ENCODE results near the gene NF1.

Gene NF1

DNA sequence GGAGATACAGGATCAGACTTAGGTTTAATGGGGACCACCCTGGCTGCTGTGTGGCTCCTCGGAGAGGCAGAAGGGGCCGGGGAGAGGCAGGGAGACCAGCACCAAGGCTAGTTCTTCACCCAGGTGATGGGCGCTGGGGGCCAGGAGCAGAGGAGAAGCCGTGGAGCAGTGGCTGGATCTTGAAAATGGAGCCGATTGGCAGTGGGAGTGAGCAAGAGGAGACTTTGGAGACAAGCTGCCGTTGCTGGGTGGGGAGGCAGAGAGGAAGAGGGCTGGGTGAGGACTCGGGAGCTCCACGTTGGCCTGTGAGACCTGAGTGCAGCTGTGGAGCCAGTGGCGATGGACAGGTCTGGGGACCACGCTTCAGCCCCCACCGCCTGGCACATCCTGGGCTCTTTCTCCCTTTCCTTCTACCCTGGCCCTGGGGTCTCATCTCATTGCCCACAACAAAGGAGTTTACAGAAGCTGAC, 305.7 kb downstream of the NF1 start:
- Histone ChIP-seq H3K4me3 (ENCODE audit: control insufficient read depth in 1 of 7, extremely low read depth in 1 of 7, insufficient read depth in 4 of 7, low read depth in 2 of 7, low read length in 6 of 7) (no peak overlapping the region), H3K9me3 (ENCODE audit: control extremely low read depth in 1 of 5, control insufficient read depth in 4 of 5, insufficient read depth in 2 of 5, low read depth in 1 of 5, low read length in 4 of 5) (no peaks in the 10 kb centered on the region), H3K27me3 (replicated peaks in 2 of 5; ENCODE audit: control insufficient read depth in 4 of 5, insufficient read depth in 5 of 5, low read length in 4 of 5) (peaks cover 0 to 2% (median 0%) of the 10 kb centered on the region in 5 experiments), H3K36me3 (ENCODE audit: control insufficient read depth in 4 of 4, insufficient read depth in 4 of 4, low read length in 3 of 4) (no peaks in the 10 kb centered on the region), H3K4me1 (ENCODE audit: control extremely low read depth in 1 of 4, control insufficient read depth in 4 of 4, insufficient read depth in 4 of 4, low read length in 3 of 4) (peaks cover 0 to 7% (median 3%) of the 10 kb centered on the region in 4 experiments), H3K27ac (ENCODE audit: insufficient read depth in 1 of 2, low read depth in 1 of 2, low read length in 2 of 2, poor library complexity in 1 of 2, severe bottlenecking in 2 of 2) (no peak overlapping the region)
- DNase-seq: no peak
- ChIA-PET POLR2A (no interaction called here), CTCF (interaction anchor here (1.1 kb wide), 1 partner anchor 120 kb away, joined by 3 read pairs; no protein-coding TSS in a partner anchor)
- 84% methylated on average over 11 of the region's 11 CpGs for WGBS (ENCODE audit: insufficient coverage)

DNA sequence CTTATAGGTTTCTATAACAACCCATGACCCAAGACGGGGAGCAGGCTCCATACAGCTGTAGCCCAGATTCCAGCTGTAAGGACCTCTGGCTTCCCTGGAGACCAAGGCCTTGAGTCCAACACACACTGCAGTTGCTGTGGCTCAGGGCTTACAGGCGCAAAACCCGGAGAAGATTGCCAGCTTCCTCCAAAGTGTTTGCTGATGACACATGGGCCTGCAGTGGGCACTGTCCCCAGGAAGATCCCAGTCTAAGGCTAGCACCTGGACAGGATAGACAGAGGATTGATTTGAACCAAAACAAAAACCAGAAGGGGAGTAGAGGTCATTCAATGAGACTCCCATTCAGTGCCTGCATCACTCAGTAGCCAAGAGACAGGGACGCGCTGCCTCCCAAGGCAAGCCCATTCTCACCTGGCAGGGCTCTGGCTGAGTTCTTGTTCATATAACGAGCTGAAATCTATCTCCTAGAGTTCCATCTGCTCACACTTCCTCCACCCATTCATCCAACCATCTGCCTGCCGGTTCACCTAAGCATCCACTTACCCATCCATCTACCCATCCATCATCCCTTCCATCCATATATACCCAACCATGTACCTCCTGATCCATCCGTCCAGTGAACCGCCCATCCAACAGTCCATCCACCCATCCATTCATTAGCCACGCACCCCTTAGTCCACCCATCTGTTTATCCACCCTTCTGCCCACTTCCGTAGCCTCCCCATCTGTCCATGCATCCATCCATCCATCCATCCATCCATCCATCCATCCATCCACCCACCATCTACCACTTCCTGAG, 306.9 kb downstream of the NF1 start:
- no peaks in the 10 kb centered on the region for H3K27me3 ChIP-seq (replicated peaks in 2 of 5; ENCODE audit: control insufficient read depth in 4 of 5, insufficient read depth in 5 of 5, low read length in 4 of 5)
- no peak overlapping the region for H3K27ac ChIP-seq (ENCODE audit: insufficient read depth in 1 of 2, low read depth in 1 of 2, low read length in 2 of 2, poor library complexity in 1 of 2, severe bottlenecking in 2 of 2)
- ChIA-PET POLR2A (interaction anchor here (0.6 kb wide), 2 partner anchors 181 to 467 kb away, joined by 3 read pairs; no protein-coding TSS in a partner anchor), CTCF (interaction anchor here (0.8 to 1.5 kb wide), 4 partner anchors 12 to 119 kb away, joined by 3 to 4 read pairs (median 3); no protein-coding TSS in a partner anchor)
- no peak for DNase-seq
- H3K36me3 ChIP-seq (ENCODE audit: control insufficient read depth in 4 of 4, insufficient read depth in 4 of 4, low read length in 3 of 4): no peaks in the 10 kb centered on the region
- 98% methylated on average over 11 of the region's 11 CpGs for WGBS (ENCODE audit: insufficient coverage)
- no peak overlapping the region for H3K4me3 ChIP-seq (ENCODE audit: control insufficient read depth in 1 of 7, extremely low read depth in 1 of 7, insufficient read depth in 4 of 7, low read depth in 2 of 7, low read length in 6 of 7)
- peaks cover 0 to 7% (median 3%) of the 10 kb centered on the region in 4 experiments for H3K4me1 ChIP-seq (ENCODE audit: control extremely low read depth in 1 of 4, control insufficient read depth in 4 of 4, insufficient read depth in 4 of 4, low read length in 3 of 4)
- no peaks in the 10 kb centered on the region for H3K9me3 ChIP-seq (ENCODE audit: control extremely low read depth in 1 of 5, control insufficient read depth in 4 of 5, insufficient read depth in 2 of 5, low read depth in 1 of 5, low read length in 4 of 5)

DNA sequence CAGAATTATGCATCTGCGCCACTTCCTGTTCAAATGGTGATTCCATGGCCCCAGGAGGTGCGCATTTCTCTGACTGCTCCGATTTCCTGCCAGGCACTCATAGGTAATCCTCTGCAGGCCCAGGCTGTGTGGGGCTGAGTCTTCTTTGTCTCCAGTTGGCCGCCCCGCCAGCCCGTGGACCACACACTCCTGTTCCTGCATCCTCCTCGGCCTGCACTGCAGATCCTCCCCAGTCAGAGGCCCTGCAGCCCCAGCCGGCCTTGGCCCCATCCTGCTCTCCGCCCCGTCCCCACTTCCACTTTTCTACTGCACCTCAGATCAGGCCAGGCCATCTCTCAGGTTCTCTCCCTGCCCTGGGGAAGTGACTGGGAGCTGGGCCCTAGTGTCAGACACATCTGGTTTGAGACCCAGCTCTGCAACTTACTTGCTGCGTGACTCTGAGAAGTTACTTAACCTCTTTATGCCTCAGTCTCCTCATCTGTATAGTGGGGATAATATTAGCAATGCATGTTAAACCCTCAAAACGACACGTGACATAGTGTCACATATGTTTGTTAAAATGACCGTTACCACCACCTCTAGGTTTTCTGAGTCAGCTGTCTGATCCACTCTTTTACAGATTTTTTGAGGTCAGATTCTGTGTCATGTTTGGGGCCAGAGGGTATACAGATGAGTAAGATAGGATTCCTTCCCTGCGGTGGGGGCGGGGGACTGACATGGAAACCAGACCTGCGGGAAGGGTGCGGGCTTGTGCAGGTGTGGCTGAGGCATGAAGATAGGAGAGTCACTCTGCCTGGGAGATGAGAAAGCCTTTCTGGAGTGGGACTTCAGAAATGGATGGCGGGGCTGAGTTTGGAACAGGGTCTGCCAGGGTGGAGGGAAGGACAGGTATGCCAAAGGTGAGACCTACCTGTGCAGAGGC, 309.5 kb downstream of the NF1 start:
- CTCF ChIA-PET: interaction anchor here (0.8 to 1.2 kb wide), 2 partner anchors 11 to 15 kb away, joined by 3 to 4 read pairs; no protein-coding TSS in a partner anchor
- 74% methylated on average over 13 of the region's 19 CpGs for whole genome bisulfite sequencing (ENCODE audit: insufficient coverage)

DNA sequence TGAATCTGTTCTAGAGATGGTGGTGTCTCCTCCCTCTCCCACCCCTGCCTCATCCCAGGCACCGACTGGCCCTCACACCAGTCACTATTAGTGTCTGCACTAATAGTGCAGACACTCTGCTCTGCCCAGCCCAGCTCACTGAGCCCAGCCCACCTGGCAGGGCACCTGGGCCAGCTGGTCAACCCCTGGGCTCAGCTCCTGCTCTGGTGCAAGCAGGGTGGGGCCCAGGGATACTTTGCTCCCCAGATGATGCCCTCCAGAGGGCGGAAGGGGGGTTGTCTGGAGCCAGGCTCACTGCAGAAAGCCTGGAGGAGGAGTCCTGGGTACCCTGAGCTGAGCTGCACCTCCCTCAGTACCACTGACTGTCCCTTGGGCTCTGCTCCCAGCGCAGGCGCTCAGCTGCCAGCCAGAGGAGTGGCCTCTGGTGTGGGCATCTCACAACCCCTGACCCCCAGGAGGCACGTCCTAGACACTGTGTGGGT, 311.2 kb downstream of the NF1 start:
- POLR2A ChIA-PET: no interaction called here
- 98% methylated on average over 4 of the region's 5 CpGs for WGBS (ENCODE audit: insufficient coverage)
- no peak overlapping the region for H3K27ac ChIP-seq (ENCODE audit: insufficient read depth in 1 of 2, low read depth in 1 of 2, low read length in 2 of 2, poor library complexity in 1 of 2, severe bottlenecking in 2 of 2)
- DNase-seq: no peak
- H3K27me3 ChIP-seq (replicated peaks in 2 of 5; ENCODE audit: control insufficient read depth in 4 of 5, insufficient read depth in 5 of 5, low read length in 4 of 5): peaks cover 0 to 4% (median 0%) of the 10 kb centered on the region in 5 experiments
- H3K9me3 ChIP-seq (ENCODE audit: control extremely low read depth in 1 of 5, control insufficient read depth in 4 of 5, insufficient read depth in 2 of 5, low read depth in 1 of 5, low read length in 4 of 5): no peaks in the 10 kb centered on the region
- CTCF ChIA-PET: interaction anchor here (0.7 to 1.2 kb wide), 3 partner anchors 12 to 16 kb away, joined by 3 to 4 read pairs (median 3); no protein-coding TSS in a partner anchor
- H3K36me3 ChIP-seq (ENCODE audit: control insufficient read depth in 4 of 4, insufficient read depth in 4 of 4, low read length in 3 of 4): no peaks in the 10 kb centered on the region
- no peak overlapping the region for H3K4me3 ChIP-seq (ENCODE audit: control insufficient read depth in 1 of 7, extremely low read depth in 1 of 7, insufficient read depth in 4 of 7, low read depth in 2 of 7, low read length in 6 of 7)
- H3K4me1 ChIP-seq (ENCODE audit: control extremely low read depth in 1 of 4, control insufficient read depth in 4 of 4, insufficient read depth in 4 of 4, low read length in 3 of 4): peaks cover 0 to 7% (median 3%) of the 10 kb centered on the region in 4 experiments

More for the DNA sequence above, 309.5 kb downstream of the NF1 start:
- peaks cover 0 to 4% (median 0%) of the 10 kb centered on the region in 5 experiments for H3K27me3 ChIP-seq (replicated peaks in 2 of 5; ENCODE audit: control insufficient read depth in 4 of 5, insufficient read depth in 5 of 5, low read length in 4 of 5)
- DNase-seq: peak in 2 of 3 donors; percentile 46 to 48
- no peak overlapping the region for H3K4me3 ChIP-seq (ENCODE audit: control insufficient read depth in 1 of 7, extremely low read depth in 1 of 7, insufficient read depth in 4 of 7, low read depth in 2 of 7, low read length in 6 of 7)
- no peaks in the 10 kb centered on the region for H3K9me3 ChIP-seq (ENCODE audit: control extremely low read depth in 1 of 5, control insufficient read depth in 4 of 5, insufficient read depth in 2 of 5, low read depth in 1 of 5, low read length in 4 of 5)
- H3K4me1 ChIP-seq (ENCODE audit: control extremely low read depth in 1 of 4, control insufficient read depth in 4 of 4, insufficient read depth in 4 of 4, low read length in 3 of 4): peaks cover 0 to 7% (median 3%) of the 10 kb centered on the region in 4 experiments
- no peaks in the 10 kb centered on the region for H3K36me3 ChIP-seq (ENCODE audit: control insufficient read depth in 4 of 4, insufficient read depth in 4 of 4, low read length in 3 of 4)
- no peak overlapping the region for H3K27ac ChIP-seq (ENCODE audit: insufficient read depth in 1 of 2, low read depth in 1 of 2, low read length in 2 of 2, poor library complexity in 1 of 2, severe bottlenecking in 2 of 2)
- POLR2A ChIA-PET: no interaction called here

DNA sequence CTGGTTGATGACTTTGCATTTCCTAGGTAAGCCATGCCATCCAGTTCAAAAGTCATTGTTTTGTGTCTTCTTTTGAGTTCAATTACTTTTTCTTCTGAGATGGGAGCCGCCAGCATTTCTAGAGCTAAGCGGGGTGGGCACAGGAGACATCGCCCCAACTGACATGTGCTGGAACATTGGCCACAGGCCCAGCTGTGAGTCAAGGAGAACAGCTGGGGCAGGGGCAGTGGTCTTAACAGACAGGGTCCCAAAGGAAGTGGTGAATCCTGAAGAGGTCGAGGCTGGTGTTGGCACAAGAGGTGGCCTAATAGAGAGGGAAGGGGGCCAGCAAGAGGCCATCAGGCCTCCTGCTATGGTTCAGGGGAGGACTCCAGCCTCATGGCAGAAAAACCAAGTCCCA, 313.8 kb downstream of the NF1 start:
- WGBS (ENCODE audit: insufficient coverage): 70% methylated on average over 1 of the region's 4 CpGs
- no peaks in the 10 kb centered on the region for H3K9me3 ChIP-seq (ENCODE audit: control extremely low read depth in 1 of 5, control insufficient read depth in 4 of 5, insufficient read depth in 2 of 5, low read depth in 1 of 5, low read length in 4 of 5)
- no peak for DNase-seq
- CTCF ChIA-PET: interaction anchor here (0.6 kb wide), 1 partner anchor 26 kb away, joined by 3 read pairs; no protein-coding TSS in a partner anchor
- H3K36me3 ChIP-seq (ENCODE audit: control insufficient read depth in 4 of 4, insufficient read depth in 4 of 4, low read length in 3 of 4): no peaks in the 10 kb centered on the region
- POLR2A ChIA-PET: no interaction called here
- H3K4me3 ChIP-seq (ENCODE audit: control insufficient read depth in 1 of 7, extremely low read depth in 1 of 7, insufficient read depth in 4 of 7, low read depth in 2 of 7, low read length in 6 of 7): no peak overlapping the region
- H3K4me1 ChIP-seq (ENCODE audit: control extremely low read depth in 1 of 4, control insufficient read depth in 4 of 4, insufficient read depth in 4 of 4, low read length in 3 of 4): peaks cover 0 to 6% (median 3%) of the 10 kb centered on the region in 4 experiments
- H3K27ac ChIP-seq (ENCODE audit: insufficient read depth in 1 of 2, low read depth in 1 of 2, low read length in 2 of 2, poor library complexity in 1 of 2, severe bottlenecking in 2 of 2): no peak overlapping the region
- H3K27me3 ChIP-seq (replicated peaks in 2 of 5; ENCODE audit: control insufficient read depth in 4 of 5, insufficient read depth in 5 of 5, low read length in 4 of 5): peaks cover 0 to 4% (median 0%) of the 10 kb centered on the region in 5 experiments

DNA sequence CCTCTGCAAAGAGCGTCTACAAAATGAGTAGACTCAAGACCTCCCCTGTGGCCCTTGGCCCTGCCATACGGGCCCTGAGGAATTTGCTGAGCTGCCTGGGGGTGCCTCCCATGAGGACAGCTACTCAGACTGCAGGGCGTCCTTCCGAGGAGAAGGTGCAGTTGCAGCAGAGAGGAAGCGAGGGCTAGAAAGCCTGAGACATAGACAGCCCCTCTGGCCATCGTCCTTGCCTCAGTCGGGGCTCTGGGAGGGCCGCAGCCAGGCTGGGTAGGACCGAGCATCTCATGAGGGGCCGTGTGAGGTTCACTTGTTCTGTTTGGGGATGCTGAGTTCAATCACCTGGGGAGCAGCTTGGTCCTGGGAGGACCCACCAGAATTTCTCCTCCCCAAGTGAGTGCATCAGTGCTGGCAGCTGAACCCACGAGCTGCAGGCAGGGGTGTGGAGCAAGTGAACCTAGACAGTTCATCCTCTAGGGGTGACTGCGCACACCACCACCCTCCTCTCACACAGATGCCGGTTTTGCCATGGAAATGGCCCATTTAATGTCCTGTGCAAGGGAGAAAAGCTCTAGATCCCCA, 317.0 kb downstream of the NF1 start:
- peaks cover 0 to 5% (median 0%) of the 10 kb centered on the region in 5 experiments for H3K27me3 ChIP-seq (replicated peaks in 2 of 5; ENCODE audit: control insufficient read depth in 4 of 5, insufficient read depth in 5 of 5, low read length in 4 of 5)
- WGBS (ENCODE audit: insufficient coverage): 100% methylated on average over 8 of the region's 13 CpGs
- no peaks in the 10 kb centered on the region for H3K36me3 ChIP-seq (ENCODE audit: control insufficient read depth in 4 of 4, insufficient read depth in 4 of 4, low read length in 3 of 4)
- POLR2A ChIA-PET: no interaction called here
- peaks cover 0 to 6% (median 0%) of the 10 kb centered on the region in 4 experiments for H3K4me1 ChIP-seq (ENCODE audit: control extremely low read depth in 1 of 4, control insufficient read depth in 4 of 4, insufficient read depth in 4 of 4, low read length in 3 of 4)
- CTCF ChIA-PET: interaction anchor here (1.0 to 1.3 kb wide), 3 partner anchors 14 to 22 kb away, joined by 3 to 4 read pairs (median 3); no protein-coding TSS in a partner anchor
- H3K9me3 ChIP-seq (ENCODE audit: control extremely low read depth in 1 of 5, control insufficient read depth in 4 of 5, insufficient read depth in 2 of 5, low read depth in 1 of 5, low read length in 4 of 5): no peaks in the 10 kb centered on the region
- H3K27ac ChIP-seq (ENCODE audit: insufficient read depth in 1 of 2, low read depth in 1 of 2, low read length in 2 of 2, poor library complexity in 1 of 2, severe bottlenecking in 2 of 2): no peak overlapping the region
- no peak overlapping the region for H3K4me3 ChIP-seq (ENCODE audit: control insufficient read depth in 1 of 7, extremely low read depth in 1 of 7, insufficient read depth in 4 of 7, low read depth in 2 of 7, low read length in 6 of 7)
- no peak for DNase-seq

Data from common myeloid progenitor, CD34-positive (primary cell).